SKM-1 treated with dmso at 0.1 percent for 144 hours (cell line): ENCODE results near the gene SUPT5H.
"Not testable (repeated sequence)": the region's sequence is repeated elsewhere in the genome, so short reads cannot be mapped to it uniquely, and the experiment has no call there.

Source experiments
- DNase-seq: peaks from one replicate; lab custom pipeline; 2025; ENCODE audit not compliant: unreplicated experiment; lab: John Stamatoyannopoulos, UW

SUPT5H gene

GRCh38 chr19:39463403-39463802 lies 18.0 kb downstream of the SUPT5H start:
- no peak for DNase-seq

DNA sequence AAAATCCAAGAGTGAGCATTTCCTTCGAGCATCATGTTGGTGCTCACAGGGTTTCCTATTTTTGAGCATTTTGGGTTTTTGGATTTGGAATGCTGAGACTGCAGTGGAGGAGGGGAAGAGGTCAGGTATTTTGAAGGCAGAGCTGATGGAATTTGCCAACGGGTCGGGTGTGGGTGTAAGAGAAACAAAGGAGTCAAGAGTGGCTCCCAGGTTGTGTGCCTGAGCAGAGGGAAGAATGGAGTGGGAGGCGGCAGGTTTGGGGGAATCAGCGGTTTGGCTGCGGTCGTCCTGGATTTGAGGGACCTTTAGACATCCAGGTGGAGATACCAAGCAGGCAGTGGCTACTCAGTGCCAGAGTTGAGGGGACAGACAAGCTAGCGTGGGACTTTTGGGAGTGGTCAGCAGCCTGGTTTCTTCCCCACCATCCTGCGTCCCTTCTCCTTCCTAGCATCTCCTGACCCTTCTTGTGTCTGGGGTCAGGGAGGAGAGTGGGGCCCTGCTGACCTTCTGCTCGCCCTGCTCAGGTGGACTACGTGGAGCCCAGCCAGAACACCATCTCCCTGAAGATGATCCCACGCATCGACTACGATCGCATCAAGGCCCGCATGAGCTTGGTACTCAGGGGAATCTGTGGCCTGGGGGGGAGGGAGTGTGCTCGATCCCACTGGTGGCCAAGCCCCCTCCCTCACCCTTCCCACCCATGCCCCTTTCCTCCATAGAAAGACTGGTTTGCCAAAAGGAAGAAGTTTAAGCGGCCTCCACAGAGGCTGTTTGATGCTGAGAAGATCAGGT lies 20.8 kb downstream of the SUPT5H start:
- no peak for DNase-seq

DNA sequence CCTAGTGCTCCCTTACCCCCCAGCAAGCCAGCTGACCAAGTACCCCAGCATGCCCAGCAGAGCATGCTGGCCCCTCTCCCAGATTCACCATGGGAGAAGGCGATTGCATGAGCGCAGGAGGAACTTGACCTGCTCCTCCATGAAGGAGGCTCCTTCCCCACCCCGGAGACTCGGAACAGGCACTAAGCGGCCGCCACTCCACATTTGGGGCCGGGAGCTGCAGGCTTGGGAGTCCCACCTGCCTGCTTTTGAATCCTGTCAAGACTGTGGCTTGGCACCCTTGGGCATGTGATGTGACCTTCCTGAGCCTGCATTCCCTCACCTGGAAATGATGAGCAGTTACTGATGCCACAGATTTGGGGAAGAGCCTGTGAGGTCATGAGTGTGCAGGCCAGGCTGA lies 22.6 kb downstream of the SUPT5H start:
- no peak for DNase-seq

GRCh38 chr19:39469036-39469435 lies 23.7 kb downstream of the SUPT5H start:
- no peak for DNase-seq

DNA sequence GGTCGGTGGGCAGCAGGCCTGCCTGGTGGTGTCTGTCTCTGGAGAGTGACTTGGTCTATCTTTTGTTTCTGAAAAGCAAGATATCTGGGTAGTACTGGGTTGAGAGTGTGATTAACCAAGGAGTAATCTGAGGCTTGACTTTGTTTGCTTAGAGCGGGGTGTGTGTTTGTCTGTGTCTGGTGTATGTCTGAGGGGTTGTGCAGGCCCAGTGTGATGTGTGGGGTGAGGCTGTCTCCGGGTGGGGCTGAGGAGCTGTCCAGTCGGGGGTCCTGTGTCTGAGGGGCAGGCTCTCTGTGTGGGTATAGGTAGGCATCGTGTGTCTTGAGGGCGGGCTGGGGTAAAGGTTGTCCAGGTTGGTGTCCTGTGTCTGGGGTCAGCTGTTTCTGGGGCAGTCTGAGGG lies 24.2 kb downstream of the SUPT5H start:
- no peak for DNase-seq

- no peak for DNase-seq
Observed at GRCh38 chr19:39470724-39471339, 25.4 kb downstream of the SUPT5H start.

DNA sequence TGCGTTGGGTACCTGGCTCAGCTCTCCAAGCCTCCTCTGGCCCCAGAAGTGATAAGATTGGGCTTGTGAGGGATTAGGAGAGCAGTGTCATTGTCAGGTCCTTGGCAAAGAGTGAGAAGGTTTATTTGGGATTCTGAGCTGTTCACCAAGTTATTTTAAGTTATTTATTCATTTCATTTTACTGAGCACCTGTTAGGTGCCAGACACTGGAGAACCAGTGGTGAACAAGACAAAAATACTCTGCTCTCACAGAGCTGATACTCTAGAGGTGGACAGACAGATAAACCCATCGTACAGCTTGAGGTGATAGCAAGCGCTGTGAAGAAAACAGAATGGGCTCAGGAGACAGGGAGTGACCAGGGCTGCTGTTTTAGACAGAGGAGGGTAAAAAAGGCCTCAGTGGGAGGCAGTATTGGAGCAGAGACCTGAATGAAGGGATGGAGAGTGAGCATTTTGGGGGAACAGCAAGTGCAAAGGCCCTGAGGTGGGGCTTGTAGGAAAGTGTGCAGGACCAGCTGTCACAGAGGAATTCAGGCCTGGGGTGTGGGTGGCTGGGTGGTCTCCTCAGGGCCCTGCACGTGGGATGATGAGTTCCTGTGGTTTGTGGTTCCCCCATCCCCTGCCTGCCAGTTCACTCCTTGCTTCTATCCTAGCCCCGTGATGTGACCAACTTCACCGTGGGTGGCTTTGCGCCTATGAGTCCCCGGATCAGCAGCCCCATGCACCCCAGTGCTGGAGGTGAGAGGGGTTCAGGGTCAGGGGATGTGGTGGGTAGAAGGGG lies 26.6 kb downstream of the SUPT5H start:
- no peak for DNase-seq

- no peak for DNase-seq
Observed at GRCh38 chr19:39472746-39473442, 27.5 kb downstream of the SUPT5H start.

- DNase-seq: no peak
Observed at GRCh38 chr19:39473443-39473960, 28.1 kb downstream of the SUPT5H start.

DNA sequence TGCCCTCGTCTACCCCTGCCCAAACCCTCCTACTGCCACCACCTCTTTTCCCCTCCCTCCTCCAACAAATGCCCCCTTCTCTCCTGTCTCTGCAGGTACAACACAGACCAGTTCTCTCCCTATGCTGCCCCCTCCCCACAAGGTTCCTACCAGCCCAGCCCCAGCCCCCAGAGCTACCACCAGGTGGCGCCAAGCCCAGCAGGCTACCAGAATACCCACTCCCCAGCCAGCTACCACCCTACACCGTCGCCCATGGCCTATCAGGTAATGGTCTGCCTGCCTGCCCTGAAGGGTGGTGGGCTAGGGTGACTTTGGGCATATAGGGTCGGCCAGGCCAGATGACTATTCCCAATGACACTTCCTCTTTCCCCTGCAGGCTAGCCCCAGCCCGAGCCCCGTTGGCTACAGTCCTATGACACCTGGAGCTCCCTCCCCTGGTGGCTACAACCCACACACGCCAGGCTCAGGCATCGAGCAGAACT lies 28.8 kb downstream of the SUPT5H start:
- peak; percentile 8 for DNase-seq

DNA sequence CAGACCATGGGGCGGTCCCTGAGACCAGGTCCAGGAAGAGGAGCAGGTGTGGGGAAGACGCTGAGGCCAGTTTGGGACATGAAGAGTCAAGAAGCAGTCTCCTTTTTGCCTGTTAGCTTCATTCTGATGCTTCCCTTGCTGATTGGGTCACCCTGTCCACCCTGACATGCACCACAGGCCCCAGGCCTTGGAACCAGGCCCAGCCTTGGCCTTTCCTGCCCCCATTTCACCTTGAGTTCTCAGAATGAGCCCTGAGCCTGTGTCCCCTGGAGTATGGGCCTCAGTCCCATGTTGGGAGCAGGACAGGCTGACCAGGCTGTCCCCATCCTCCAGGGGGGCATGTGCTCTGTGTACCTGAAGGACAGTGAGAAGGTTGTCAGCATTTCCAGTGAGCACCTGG lies 30.4 kb downstream of the SUPT5H start:
- DNase-seq: no peak

DNA sequence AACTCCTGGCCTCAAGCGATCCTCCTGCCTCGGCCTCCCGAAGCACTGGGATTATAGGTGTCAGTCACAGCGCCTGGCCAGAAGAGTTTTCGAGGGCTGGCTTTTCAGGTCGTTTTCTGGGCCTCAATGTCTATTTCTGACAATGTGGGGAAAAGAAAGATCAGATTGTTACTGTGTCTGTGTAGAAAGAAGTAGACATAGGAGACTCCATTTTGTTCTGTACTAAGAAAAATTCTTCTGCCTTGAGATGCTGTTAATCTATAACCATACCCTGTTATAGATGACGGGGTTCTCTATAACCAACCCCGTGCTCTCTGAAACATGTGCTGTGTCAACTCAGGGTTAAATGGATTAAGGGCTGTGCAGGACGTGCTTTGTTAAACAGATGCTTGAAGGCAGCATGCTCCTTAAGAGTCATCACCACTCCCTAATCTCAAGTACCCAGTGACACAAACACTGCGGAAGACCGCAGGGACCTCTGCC lies 34.0 kb downstream of the SUPT5H start:
- not testable (repeated sequence) for DNase-seq

DNA sequence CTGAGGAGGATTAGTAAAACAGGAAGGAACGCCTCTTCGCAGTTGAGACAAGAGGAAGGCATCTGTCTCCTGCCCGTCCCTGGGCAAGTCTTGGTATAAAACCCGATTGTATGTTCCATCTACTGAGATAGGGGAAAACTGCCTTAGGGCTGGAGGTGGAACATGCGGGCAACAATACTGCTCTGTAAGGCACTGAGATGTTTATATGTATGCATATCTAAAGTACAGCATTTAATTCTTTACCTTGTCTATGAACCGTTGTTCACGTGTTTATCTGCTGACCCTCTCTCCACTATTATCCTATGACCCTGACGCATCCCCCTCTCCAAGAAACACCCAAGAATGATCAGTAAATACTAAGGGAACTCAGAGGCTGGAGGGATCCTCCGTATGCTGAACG lies 34.5 kb downstream of the SUPT5H start:
- no peak for DNase-seq

DNA sequence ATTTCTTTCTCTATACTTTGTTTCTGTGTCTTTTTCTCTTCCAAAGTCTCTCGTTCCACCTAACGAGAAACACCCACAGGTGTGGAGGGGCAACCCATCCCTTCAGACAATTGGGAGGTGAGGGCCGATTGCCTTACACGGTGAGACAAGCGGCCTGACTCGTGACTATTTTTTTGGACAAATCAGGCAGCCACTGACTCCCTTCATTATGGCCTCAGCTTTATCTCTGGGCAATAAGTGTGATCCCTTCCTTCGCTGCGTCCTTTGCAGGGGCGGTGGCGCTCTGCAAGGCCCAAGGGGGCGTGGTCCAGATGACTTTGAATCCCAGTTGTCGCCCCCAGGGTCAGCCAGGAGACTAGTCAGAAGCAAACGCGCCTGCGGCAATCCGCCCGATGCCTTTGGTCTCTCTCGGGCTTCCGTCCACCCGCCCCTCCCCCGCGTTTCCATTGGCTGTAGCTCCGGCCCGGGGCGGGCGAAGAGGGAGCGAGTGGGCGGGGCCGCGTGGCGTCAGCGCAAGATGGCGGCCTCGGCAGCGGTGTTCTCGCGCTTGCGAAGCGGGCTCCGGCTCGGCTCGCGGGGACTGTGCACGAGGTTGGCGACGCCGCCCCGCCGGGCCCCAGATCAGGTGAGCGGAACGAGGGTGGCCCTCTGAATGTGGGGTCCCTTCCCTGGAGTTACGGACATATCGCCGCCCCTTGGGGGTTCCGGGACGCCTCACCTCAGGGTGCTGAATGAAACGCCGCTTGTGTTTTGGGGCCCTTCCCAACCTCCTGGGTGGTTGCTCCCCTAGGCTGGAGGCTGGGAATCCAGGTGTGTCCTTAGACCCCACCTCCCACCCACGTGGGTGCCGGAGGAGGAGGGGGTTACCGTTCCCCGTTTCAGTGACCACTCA lies 35.2 kb downstream of the SUPT5H start, which contains the start of gene TIMM50:
TIMM50 (plus strand) TSS at position 502 of the 892 bp plus-strand sequence; CDS start at position 518, 16 bp downstream.
- DNase-seq: peak; percentile 87

- DNase-seq: no peak
Observed at GRCh38 chr19:39481229-39481545, 35.8 kb downstream of the SUPT5H start.

DNA sequence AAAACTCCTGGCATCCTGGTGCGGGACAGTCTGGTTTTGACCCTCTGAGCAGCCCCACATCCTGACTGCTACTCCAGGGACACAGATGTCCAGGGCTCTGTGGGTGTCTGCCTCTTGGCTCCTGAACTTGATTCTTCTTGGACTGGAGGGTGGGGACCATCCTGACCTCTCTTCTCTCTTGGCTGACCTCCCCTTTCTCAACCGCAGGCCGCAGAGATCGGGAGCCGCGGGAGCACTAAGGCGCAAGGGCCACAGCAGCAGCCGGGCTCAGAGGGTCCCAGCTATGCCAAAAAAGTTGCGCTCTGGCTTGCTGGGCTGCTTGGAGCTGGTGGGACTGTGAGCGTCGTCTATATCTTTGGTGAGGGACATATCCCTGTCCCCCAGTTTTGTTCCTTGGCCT lies 36.3 kb downstream of the SUPT5H start:
- DNase-seq: no peak

- DNase-seq: no peak
Observed at GRCh38 chr19:39483141-39483540, 37.8 kb downstream of the SUPT5H start.

DNA sequence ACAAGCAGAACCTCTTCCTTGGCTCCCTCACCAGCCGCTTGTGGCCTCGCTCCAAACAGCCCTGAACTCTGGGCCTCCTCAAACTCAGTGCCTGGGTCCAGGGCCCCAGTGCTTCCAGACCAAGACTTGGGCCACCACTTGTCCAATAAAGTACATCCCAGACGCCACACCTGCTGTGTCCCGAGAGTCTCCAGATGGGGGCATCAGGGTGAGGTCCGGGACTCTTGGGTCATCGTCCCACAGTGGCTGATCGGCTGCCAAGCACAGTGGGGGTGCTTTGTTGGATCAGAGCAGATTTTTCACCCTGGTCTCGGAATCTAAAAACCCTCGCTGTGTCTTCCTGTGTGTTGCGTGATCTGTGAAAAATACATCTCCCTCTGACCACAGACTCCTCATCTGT lies 44.4 kb downstream of the SUPT5H start:
- no peak for DNase-seq

DNA sequence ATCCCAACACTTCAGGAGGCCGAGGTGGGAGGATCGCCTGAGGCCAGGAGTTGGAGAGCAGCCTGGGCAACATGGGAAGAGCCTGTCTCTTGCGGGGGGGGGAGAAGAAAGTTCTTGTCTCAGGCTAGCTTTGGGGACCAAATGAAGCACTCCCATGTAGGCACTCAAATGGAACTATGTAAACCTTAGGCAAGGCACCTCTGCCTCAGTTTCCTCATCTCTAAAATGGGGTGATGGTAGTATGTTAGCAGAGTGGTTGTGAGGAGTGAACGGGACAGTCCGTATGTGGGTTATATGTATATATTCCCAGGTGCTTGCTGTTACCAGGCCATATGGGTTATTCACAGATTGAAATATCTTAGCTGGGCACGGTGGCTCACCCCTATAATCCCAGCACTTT lies 46.8 kb downstream of the SUPT5H start:
- no peak for DNase-seq

DNA sequence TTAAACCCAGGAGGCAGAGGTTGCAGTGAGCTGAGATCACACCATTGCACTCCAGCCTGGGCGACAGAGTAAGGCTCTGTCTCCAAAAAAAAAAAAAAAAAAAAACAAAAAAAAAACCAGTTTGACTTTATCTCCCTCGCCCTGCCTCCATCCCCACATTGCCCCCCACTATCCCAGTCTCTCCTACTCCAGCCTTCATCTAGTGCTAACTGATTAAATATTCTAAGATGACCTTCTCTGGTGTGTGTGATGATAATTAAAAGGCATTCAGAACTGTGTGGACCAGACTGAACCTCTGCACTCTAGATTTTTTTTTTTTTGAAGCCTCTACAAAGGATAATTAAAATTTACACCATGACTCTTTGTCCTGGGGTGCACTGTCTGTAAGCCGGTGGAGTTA lies 47.4 kb downstream of the SUPT5H start:
- DNase-seq: no peak
